H54 (cell line): ENCODE measurements around the gene HGD.
"Not testable (repeated sequence)": the region's sequence is repeated elsewhere in the genome, so short reads cannot be mapped to it uniquely, and the experiment has no call there.

ENCODE experiments used
- DNase-seq: peaks from one replicate; pipeline ENCODE4 v3.0.0; 2011; ENCODE audit warnings: low spot score, mixed read lengths; ENCODE audit not compliant: insufficient read length
- FAIRE-seq: peaks from 3 replicates; lab custom pipeline; 2011; peaks lifted over from hg19 to GRCh38; lab: Jason Lieb, UNC
- POLR2A ChIP-seq: IDR thresholded peaks from 2 replicates; pipeline ENCODE4 v1.6.1; 2011; ENCODE audit warnings: low read depth, mild to moderate bottlenecking, low read length

Gene HGD

GRCh38 chr3:120661945-120662344, 20.1 kb downstream of the HGD start:
- TF ChIP-seq POLR2A: no peak
- DNase-seq: no peak
- no peak for FAIRE-seq

- FAIRE-seq (no peak), DNase-seq (no peak)
- TF ChIP-seq POLR2A: no peak
Measured at GRCh38 chr3:120661106-120661905, 20.7 kb downstream of the HGD start.

GRCh38 chr3:120659834-120660233, 22.2 kb downstream of the HGD start:
- no peak for TF ChIP-seq POLR2A
- DNase-seq (no peak), FAIRE-seq (no peak)

GRCh38 chr3:120659285-120659684, 22.8 kb downstream of the HGD start:
- DNase-seq (no peak), FAIRE-seq (no peak)
- no peak for TF ChIP-seq POLR2A

- FAIRE-seq (no peak), DNase-seq (no peak)
- no peak for TF ChIP-seq POLR2A
Measured at GRCh38 chr3:120652896-120653545, 29.0 kb downstream of the HGD start.

GRCh38 chr3:120652281-120652680, 29.8 kb downstream of the HGD start:
- no peak for FAIRE-seq
- DNase-seq: no peak
- TF ChIP-seq POLR2A: no peak

- TF ChIP-seq POLR2A: no peak
- DNase-seq (no peak), FAIRE-seq (no peak)
Measured at GRCh38 chr3:120650311-120650710, 31.7 kb downstream of the HGD start.

GRCh38 chr3:120649830-120650233, 32.2 kb downstream of the HGD start:
- TF ChIP-seq POLR2A: no peak
- FAIRE-seq (no peak), DNase-seq (no peak)

- TF ChIP-seq POLR2A: no peak
- FAIRE-seq (no peak), DNase-seq (no peak)
Measured at GRCh38 chr3:120648290-120648689, 33.7 kb downstream of the HGD start.

- DNase-seq (no peak), FAIRE-seq (no peak)
- no peak for TF ChIP-seq POLR2A
Measured at GRCh38 chr3:120646771-120647432, 35.1 kb downstream of the HGD start.

- DNase-seq (no peak), FAIRE-seq (no peak)
- no peak for TF ChIP-seq POLR2A
Measured at GRCh38 chr3:120645083-120645845, 36.8 kb downstream of the HGD start.

GRCh38 chr3:120642368-120642948, 39.6 kb downstream of the HGD start:
- no peak for DNase-seq
- no peak for FAIRE-seq
- TF ChIP-seq POLR2A: no peak

GRCh38 chr3:120641696-120642246, 40.3 kb downstream of the HGD start:
- DNase-seq (no peak), FAIRE-seq (no peak)
- no peak for TF ChIP-seq POLR2A

- TF ChIP-seq POLR2A: no peak
- DNase-seq (no peak), FAIRE-seq (no peak)
Measured at GRCh38 chr3:120640231-120640630, 41.8 kb downstream of the HGD start.

GRCh38 chr3:120638820-120639219, 43.2 kb downstream of the HGD start:
- not testable (repeated sequence) for DNase-seq, FAIRE-seq
